ENCODE results near the gene RNF14.
"Not testable (repeated sequence)": the region's sequence is repeated elsewhere in the genome, so short reads cannot be mapped to it uniquely, and the experiment has no call there.

The RNF14 gene

GRCh38 chr5:142025637-142026036 lies 56.7 kb downstream of the RNF14 start:
- DNase-seq (ENCODE audit: low spot score) (no peak), ATAC-seq (ENCODE audit: low read depth) (no peak)
- Histone ChIP-seq H3K4me3 (ENCODE audit: severe bottlenecking) (no peak overlapping the region), H3K36me3 (ENCODE audit: low read depth) (no peaks in the 10 kb centered on the region), H3K4me1 (ENCODE audit: insufficient read depth, poor library complexity, severe bottlenecking) (peaks cover 13% of the 10 kb centered on the region), H3K27me3 (ENCODE audit: insufficient read depth, poor library complexity, severe bottlenecking) (no peaks in the 10 kb centered on the region), H3K27ac (ENCODE audit: poor library complexity, severe bottlenecking) (peak overlapping the region; percentile 63), H3K9me3 (ENCODE audit: severe bottlenecking) (no peaks in the 10 kb centered on the region)
- no peak for TF ChIP-seq CTCF (IDR thresholded peaks at IDR 0.05; ENCODE audit: poor library complexity, severe bottlenecking)

GRCh38 chr5:142032150-142032549 lies 63.2 kb downstream of the RNF14 start:
- H3K27ac ChIP-seq (ENCODE audit: poor library complexity, severe bottlenecking) = no peak overlapping the region
- DNase-seq (ENCODE audit: low spot score) (no peak), ATAC-seq (ENCODE audit: low read depth) (no peak)
- H3K36me3 ChIP-seq (ENCODE audit: low read depth) = no peaks in the 10 kb centered on the region
- TF ChIP-seq CTCF (IDR thresholded peaks at IDR 0.05; ENCODE audit: poor library complexity, severe bottlenecking) = no peak
- no peak overlapping the region for H3K4me3 ChIP-seq (ENCODE audit: severe bottlenecking)
- H3K4me1 ChIP-seq (ENCODE audit: insufficient read depth, poor library complexity, severe bottlenecking) = peaks cover 2% of the 10 kb centered on the region
- H3K27me3 ChIP-seq (ENCODE audit: insufficient read depth, poor library complexity, severe bottlenecking) = no peaks in the 10 kb centered on the region
- H3K9me3 ChIP-seq (ENCODE audit: severe bottlenecking) = no peaks in the 10 kb centered on the region

- H3K9me3 ChIP-seq (ENCODE audit: severe bottlenecking) = no peaks in the 10 kb centered on the region
- no peak for ATAC-seq (ENCODE audit: low read depth)
- H3K4me1 ChIP-seq (ENCODE audit: insufficient read depth, poor library complexity, severe bottlenecking) = no peaks in the 10 kb centered on the region
- no peaks in the 10 kb centered on the region for H3K36me3 ChIP-seq (ENCODE audit: low read depth)
- H3K27me3 ChIP-seq (ENCODE audit: insufficient read depth, poor library complexity, severe bottlenecking) = no peaks in the 10 kb centered on the region
- TF ChIP-seq CTCF (IDR thresholded peaks at IDR 0.05; ENCODE audit: poor library complexity, severe bottlenecking) = no peak
- no peak overlapping the region for H3K27ac ChIP-seq (ENCODE audit: poor library complexity, severe bottlenecking)
- no peak overlapping the region for H3K4me3 ChIP-seq (ENCODE audit: severe bottlenecking)
- DNase-seq (ENCODE audit: low spot score) = no peak
Observed at GRCh38 chr5:142032747-142033631, 64.1 kb downstream of the RNF14 start.

GRCh38 chr5:142033632-142034567 lies 65.0 kb downstream of the RNF14 start:
- DNase-seq (ENCODE audit: low spot score); H3K36me3 ChIP-seq (ENCODE audit: low read depth); H3K4me3 ChIP-seq (ENCODE audit: severe bottlenecking); H3K27ac ChIP-seq (ENCODE audit: poor library complexity, severe bottlenecking); H3K27me3 ChIP-seq (ENCODE audit: insufficient read depth, poor library complexity, severe bottlenecking); H3K9me3 ChIP-seq (ENCODE audit: severe bottlenecking); H3K4me1 ChIP-seq (ENCODE audit: insufficient read depth, poor library complexity, severe bottlenecking); ATAC-seq (ENCODE audit: low read depth): not testable (repeated sequence)

- no peak overlapping the region for H3K4me3 ChIP-seq (ENCODE audit: severe bottlenecking)
- no peak for TF ChIP-seq CTCF (IDR thresholded peaks at IDR 0.05; ENCODE audit: poor library complexity, severe bottlenecking)
- H3K27ac ChIP-seq (ENCODE audit: poor library complexity, severe bottlenecking) = no peak overlapping the region
- DNase-seq (ENCODE audit: low spot score) (no peak), ATAC-seq (ENCODE audit: low read depth) (no peak)
- no peaks in the 10 kb centered on the region for H3K36me3 ChIP-seq (ENCODE audit: low read depth)
- H3K4me1 ChIP-seq (ENCODE audit: insufficient read depth, poor library complexity, severe bottlenecking) = no peaks in the 10 kb centered on the region
- H3K9me3 ChIP-seq (ENCODE audit: severe bottlenecking) = no peaks in the 10 kb centered on the region
- H3K27me3 ChIP-seq (ENCODE audit: insufficient read depth, poor library complexity, severe bottlenecking) = no peaks in the 10 kb centered on the region
Observed at GRCh38 chr5:142034994-142035393, 66.1 kb downstream of the RNF14 start.

Measured in RWPE2 (cell line).